Kasumi-1 (cell line): ENCODE data around the gene SETD2.
"Not testable (repeated sequence)": the region's sequence is repeated elsewhere in the genome, so short reads cannot be mapped to it uniquely, and the experiment has no call there.

Experiments used
- DNase-seq, 2 experiments: peaks; one replicate each; lab custom pipeline; 2025; lab: John Stamatoyannopoulos, UW

Gene SETD2

GRCh38 chr3:47034868-47035489 is 128.9 kb downstream of the SETD2 start:
- DNase-seq: no peak

GRCh38 chr3:47031041-47031440 is 132.9 kb downstream of the SETD2 start:
- not testable (repeated sequence) for DNase-seq

- DNase-seq: no peak
Observed at GRCh38 chr3:47028667-47029066, 135.2 kb downstream of the SETD2 start.

- no peak for DNase-seq
Observed at GRCh38 chr3:47028146-47028545, 135.8 kb downstream of the SETD2 start.

DNA sequence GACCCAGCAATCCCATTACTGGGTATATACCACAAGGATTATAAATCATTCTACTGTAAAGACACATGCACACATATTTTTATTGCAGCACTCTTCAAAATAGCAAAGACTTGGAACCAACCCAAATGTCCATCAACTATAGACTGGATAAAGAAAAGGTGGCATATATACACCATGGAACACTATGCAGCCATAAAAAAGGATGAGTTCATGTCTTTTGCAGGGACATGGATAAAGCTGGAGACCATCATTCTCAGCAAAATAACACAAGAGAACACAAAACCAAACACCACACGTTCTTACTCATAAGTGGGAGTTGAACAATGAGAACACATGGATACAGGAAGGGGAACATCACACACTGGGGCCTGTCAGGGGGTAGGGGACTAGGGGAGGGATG is 137.5 kb downstream of the SETD2 start:
- DNase-seq: not testable (repeated sequence)

DNA sequence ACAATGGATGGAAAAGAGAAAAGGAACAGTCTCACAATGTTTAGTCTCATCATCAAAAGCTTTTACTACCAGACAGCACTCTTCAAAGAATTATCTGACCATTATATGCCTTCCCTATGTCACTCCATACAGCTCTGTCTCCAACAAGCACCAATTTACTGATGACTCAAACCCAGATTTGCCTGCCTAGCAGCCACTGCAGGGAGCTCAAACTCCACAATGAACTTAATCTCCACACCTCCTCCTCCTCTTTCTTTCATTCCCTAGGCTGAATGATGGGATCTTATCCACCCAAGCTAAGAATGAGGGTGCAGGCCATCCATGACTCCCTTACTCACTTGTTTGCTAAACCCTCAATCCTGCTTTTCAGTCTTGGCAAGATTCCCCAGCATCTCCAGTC is 139.0 kb downstream of the SETD2 start:
- DNase-seq: no peak

- no peak for DNase-seq
Observed at GRCh38 chr3:47022641-47023071, 141.3 kb downstream of the SETD2 start.

- no peak for DNase-seq
Observed at GRCh38 chr3:47020311-47020710, 143.6 kb downstream of the SETD2 start.

DNA sequence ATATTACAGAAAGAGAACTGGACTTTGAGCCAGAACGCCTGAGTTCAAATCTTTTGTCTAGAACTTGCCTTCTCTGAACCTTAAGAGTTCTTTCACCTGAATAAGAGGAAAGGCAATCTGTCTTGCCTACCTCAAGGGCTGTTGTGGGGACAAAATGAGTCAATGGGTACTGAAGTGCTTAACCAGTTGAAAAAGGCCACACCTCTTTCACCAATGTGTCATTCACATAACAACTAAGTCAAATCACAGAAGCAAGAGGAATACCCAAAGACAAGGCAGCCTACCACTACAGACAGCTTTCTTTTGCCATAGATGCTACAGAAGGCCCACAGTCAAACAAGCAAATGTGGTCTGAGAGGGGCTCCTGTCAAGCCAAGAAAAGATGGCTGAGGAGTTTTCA is 144.7 kb downstream of the SETD2 start:
- DNase-seq: no peak

DNA sequence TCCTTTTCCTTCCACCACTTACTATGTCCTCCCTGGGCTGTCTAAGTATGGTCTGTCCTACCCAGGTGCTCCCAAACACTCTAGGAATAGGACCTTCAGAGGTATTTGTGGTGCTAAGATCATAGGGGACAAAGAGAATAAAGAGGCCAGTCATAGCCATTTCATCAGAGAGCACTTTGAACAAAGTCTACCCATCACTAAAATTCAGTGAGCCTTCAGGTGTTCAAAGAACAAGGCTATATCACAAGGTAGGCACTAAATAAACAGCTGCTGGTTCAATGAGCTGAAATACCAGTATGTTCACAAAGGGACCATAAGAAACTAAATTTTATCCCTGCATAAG is 145.7 kb downstream of the SETD2 start:
- no peak for DNase-seq

- DNase-seq: peak; percentile 75 to 80
Observed at GRCh38 chr3:47017504-47018268, 146.2 kb downstream of the SETD2 start.

DNA sequence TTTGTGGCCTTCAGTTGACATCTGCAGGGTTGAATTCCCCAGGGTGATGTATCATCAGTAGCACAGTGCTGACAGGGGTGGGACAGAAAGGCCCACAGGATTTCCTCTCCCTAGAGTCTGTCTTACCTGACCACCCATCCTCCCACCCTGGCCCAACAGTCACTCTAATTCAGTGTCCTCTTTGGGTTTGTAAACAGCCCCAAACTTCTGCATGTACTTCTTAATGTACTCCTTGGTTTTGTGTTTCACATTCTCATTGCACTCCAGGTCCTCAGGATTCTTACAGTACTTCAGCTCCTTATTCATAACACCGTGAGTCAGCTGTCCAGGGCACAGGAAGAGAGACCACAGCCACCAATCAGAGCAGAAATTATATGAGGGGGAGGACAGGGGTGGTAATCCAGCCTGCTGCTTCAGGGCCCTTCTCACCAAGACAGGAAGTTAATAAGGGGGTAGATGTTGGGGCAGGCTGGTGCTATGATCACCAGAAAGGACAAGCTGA is 146.9 kb downstream of the SETD2 start:
- peak; percentile 95 to 96 for DNase-seq

GRCh38 chr3:47016086-47016933 is 147.6 kb downstream of the SETD2 start:
- DNase-seq: no peak

- no peak for DNase-seq
Observed at GRCh38 chr3:47015151-47015550, 148.8 kb downstream of the SETD2 start.

GRCh38 chr3:47014036-47014435 is 149.9 kb downstream of the SETD2 start:
- DNase-seq: no peak

- DNase-seq: no peak
Observed at GRCh38 chr3:47013231-47013630, 150.7 kb downstream of the SETD2 start.

- DNase-seq: no peak
Observed at GRCh38 chr3:47012342-47013230, 151.3 kb downstream of the SETD2 start.

GRCh38 chr3:47011371-47011770 is 152.5 kb downstream of the SETD2 start:
- DNase-seq: no peak

DNA sequence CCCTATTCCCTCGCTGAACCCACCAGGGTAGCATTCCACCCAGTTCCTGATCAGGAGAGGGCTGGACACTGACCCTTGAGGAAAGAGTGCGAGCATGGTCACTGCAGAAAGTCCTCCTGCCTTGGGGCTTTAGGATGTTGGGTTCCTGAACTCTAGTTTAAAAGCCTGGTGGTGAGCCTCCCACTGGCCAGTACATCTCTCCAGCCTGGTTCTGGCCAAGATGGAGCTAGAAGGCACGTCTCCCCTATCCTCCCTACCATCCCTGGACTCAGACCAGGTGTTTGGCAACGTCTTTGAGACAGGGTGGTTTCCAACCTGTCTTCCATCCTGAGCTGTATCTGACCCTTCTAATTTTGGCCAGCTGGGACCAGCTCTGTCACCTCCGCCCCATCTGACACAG is 153.0 kb downstream of the SETD2 start:
- DNase-seq: no peak

DNA sequence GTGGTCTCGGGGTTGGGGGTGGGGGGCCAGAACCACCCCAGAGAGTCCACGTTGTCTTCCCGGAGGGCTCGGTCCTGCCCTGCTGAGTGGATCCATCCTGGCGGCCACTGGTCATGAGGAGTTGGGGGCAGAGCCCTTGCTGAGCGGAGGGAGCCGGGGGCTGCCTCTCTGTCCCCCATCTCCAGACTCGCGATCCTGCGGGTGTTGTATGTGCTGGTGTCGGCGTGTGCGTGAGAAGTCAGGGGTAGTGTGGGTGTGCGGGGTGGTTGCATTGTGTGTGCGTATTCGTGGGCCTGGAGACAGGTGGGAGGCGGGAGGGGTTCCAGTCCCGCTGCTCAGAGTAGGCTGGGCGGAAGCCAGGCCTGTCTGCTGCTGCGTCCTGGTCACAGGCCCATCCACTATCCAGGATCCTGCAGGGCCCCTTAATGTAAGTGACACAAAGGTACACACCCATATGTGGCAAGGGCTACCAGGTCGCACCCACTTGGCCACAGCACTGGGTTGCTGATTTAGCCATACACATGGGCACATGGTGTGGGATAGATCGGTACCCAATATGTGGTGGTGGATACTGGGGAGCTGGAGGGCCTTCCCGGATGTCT is 153.7 kb downstream of the SETD2 start:
- no peak for DNase-seq
